SK-N-SH treated with all-trans-retinoic acid at 6 μM for 48 hours (cell line): ENCODE measurements around the gene QKI.

ENCODE experiments used
- CREB5 ChIP-seq: fragments of 250-450 bp; sonication (Bioruptor Pico); IDR thresholded peaks from 2 replicates; pipeline ENCODE4 v1.5.1; 2020; ENCODE audit warnings: low read depth, mild to moderate bottlenecking, moderate library complexity
- CSRNP3 ChIP-seq: fragments of 250-450 bp; sonication (Bioruptor Pico); IDR thresholded peaks from 2 replicates; pipeline ENCODE4 v1.5.1; 2021; ENCODE audit warnings: mild to moderate bottlenecking, moderate library complexity
- OSR1 ChIP-seq: fragments of 250-450 bp; sonication (Bioruptor Pico); IDR thresholded peaks from 2 replicates; pipeline ENCODE4 v1.8.0; 2022; ENCODE audit warnings: moderate library complexity, mild to moderate bottlenecking, inconsistent platforms
- PATZ1 ChIP-seq: fragments of 250-450 bp; sonication (Bioruptor Pico); IDR thresholded peaks from 2 replicates; pipeline ENCODE4 v1.8.0; 2020; ENCODE audit warnings: mild to moderate bottlenecking, moderate library complexity, borderline replicate concordance
- POU6F1 ChIP-seq: fragments of 250-450 bp; sonication (Bioruptor Pico); IDR thresholded peaks from 2 replicates; pipeline ENCODE4 v1.8.0; 2021; ENCODE audit warnings: low read depth, mild to moderate bottlenecking, moderate library complexity, borderline replicate concordance
- RARB ChIP-seq: fragments of 250-450 bp; sonication (Bioruptor Pico); IDR thresholded peaks from 2 replicates; pipeline ENCODE4 v1.8.0; 2021; ENCODE audit warnings: mild to moderate bottlenecking, moderate library complexity

GRCh38 chr6:163474581-163474980 lies 60.1 kb downstream of the QKI start:
- TF ChIP-seq PATZ1 (CRISPR knock-in tag) (no peak), OSR1 (CRISPR knock-in tag) (no peak), RARB (no peak), POU6F1 (CRISPR knock-in tag) (no peak), CSRNP3 (CRISPR knock-in tag) (no peak), CREB5 (CRISPR knock-in tag) (no peak)
